Measurements from ENCODE around the gene ABCA5.
A peak's percentile ranks its signal among the peaks of the same experiment; 100 is the strongest.

Gene ABCA5

GRCh38 chr17:69267219-69267618 is 59.7 kb downstream of the ABCA5 start:
- peaks cover 4% of the 10 kb centered on the region for H3K4me1 Mint-ChIP-seq (ENCODE audit: low read depth)
- H3K27me3 Mint-ChIP-seq = no peaks in the 10 kb centered on the region
- no peak overlapping the region for H3K4me3 Mint-ChIP-seq
- peaks cover 45% of the 10 kb centered on the region for H3K36me3 Mint-ChIP-seq (ENCODE audit: low read depth)
- H3K9me3 Mint-ChIP-seq = no peaks in the 10 kb centered on the region
- no peak for DNase-seq
- H3K27ac Mint-ChIP-seq = no peak overlapping the region

- Mint-ChIP-seq H3K27ac (no peak overlapping the region), H3K27me3 (no peaks in the 10 kb centered on the region), H3K4me1 (ENCODE audit: low read depth) (peaks cover 4% of the 10 kb centered on the region), H3K4me3 (no peak overlapping the region), H3K9me3 (no peaks in the 10 kb centered on the region), H3K36me3 (ENCODE audit: low read depth) (peaks cover 42% of the 10 kb centered on the region)
- no peak for DNase-seq
Observed at GRCh38 chr17:69265873-69266272, 61.1 kb downstream of the ABCA5 start.

GRCh38 chr17:69254187-69254586 is 72.7 kb downstream of the ABCA5 start:
- Mint-ChIP-seq H3K9me3 (no peaks in the 10 kb centered on the region), H3K27ac (no peak overlapping the region)

GRCh38 chr17:69250641-69251040 is 76.3 kb downstream of the ABCA5 start:
- H3K36me3 Mint-ChIP-seq (ENCODE audit: low read depth) = peaks cover 46% of the 10 kb centered on the region
- H3K9me3 Mint-ChIP-seq = no peaks in the 10 kb centered on the region
- DNase-seq = no peak
- no peak overlapping the region for H3K4me3 Mint-ChIP-seq
- no peaks in the 10 kb centered on the region for H3K27me3 Mint-ChIP-seq
- no peaks in the 10 kb centered on the region for H3K4me1 Mint-ChIP-seq (ENCODE audit: low read depth)
- no peak overlapping the region for H3K27ac Mint-ChIP-seq

More at GRCh38 chr17:69254187-69254586, 72.7 kb downstream of the ABCA5 start:
- no peaks in the 10 kb centered on the region for H3K4me1 Mint-ChIP-seq (ENCODE audit: low read depth)
- no peaks in the 10 kb centered on the region for H3K27me3 Mint-ChIP-seq
- H3K36me3 Mint-ChIP-seq (ENCODE audit: low read depth) = peaks cover 48% of the 10 kb centered on the region
- DNase-seq = no peak
- no peak overlapping the region for H3K4me3 Mint-ChIP-seq

GRCh38 chr17:69246726-69247375 is 80.1 kb downstream of the ABCA5 start:
- no peak for DNase-seq
- no peaks in the 10 kb centered on the region for H3K9me3 Mint-ChIP-seq
- no peak overlapping the region for H3K4me3 Mint-ChIP-seq
- no peaks in the 10 kb centered on the region for H3K27me3 Mint-ChIP-seq
- no peak overlapping the region for H3K27ac Mint-ChIP-seq
- no peaks in the 10 kb centered on the region for H3K4me1 Mint-ChIP-seq (ENCODE audit: low read depth)
- H3K36me3 Mint-ChIP-seq (ENCODE audit: low read depth) = peaks cover 31% of the 10 kb centered on the region

GRCh38 chr17:69246202-69246601 is 80.7 kb downstream of the ABCA5 start:
- no peaks in the 10 kb centered on the region for H3K27me3 Mint-ChIP-seq
- DNase-seq = no peak
- no peak overlapping the region for H3K4me3 Mint-ChIP-seq
- H3K36me3 Mint-ChIP-seq (ENCODE audit: low read depth) = peaks cover 29% of the 10 kb centered on the region
- H3K9me3 Mint-ChIP-seq = no peaks in the 10 kb centered on the region
- H3K4me1 Mint-ChIP-seq (ENCODE audit: low read depth) = no peaks in the 10 kb centered on the region
- no peak overlapping the region for H3K27ac Mint-ChIP-seq

GRCh38 chr17:69245617-69246016 is 81.3 kb downstream of the ABCA5 start:
- Mint-ChIP-seq H3K27ac (no peak overlapping the region), H3K4me3 (no peak overlapping the region), H3K9me3 (no peaks in the 10 kb centered on the region), H3K4me1 (ENCODE audit: low read depth) (no peaks in the 10 kb centered on the region), H3K36me3 (ENCODE audit: low read depth) (peaks cover 31% of the 10 kb centered on the region), H3K27me3 (no peaks in the 10 kb centered on the region)
- DNase-seq = no peak

GRCh38 chr17:69239611-69240600 is 87.0 kb downstream of the ABCA5 start:
- H3K36me3 Mint-ChIP-seq (ENCODE audit: low read depth) = peaks cover 30% of the 10 kb centered on the region
- no peaks in the 10 kb centered on the region for H3K4me1 Mint-ChIP-seq (ENCODE audit: low read depth)
- H3K9me3 Mint-ChIP-seq = no peaks in the 10 kb centered on the region
- no peak overlapping the region for H3K27ac Mint-ChIP-seq
- H3K4me3 Mint-ChIP-seq = no peak overlapping the region
- H3K27me3 Mint-ChIP-seq = no peaks in the 10 kb centered on the region
- DNase-seq = no peak

GRCh38 chr17:69236946-69237345 is 90.0 kb downstream of the ABCA5 start:
- Mint-ChIP-seq H3K36me3 (ENCODE audit: low read depth) (peaks cover 21% of the 10 kb centered on the region), H3K4me1 (ENCODE audit: low read depth) (no peaks in the 10 kb centered on the region), H3K4me3 (no peak overlapping the region), H3K27ac (no peak overlapping the region), H3K9me3 (peaks cover 11% of the 10 kb centered on the region), H3K27me3 (no peaks in the 10 kb centered on the region)
- DNase-seq = no peak

GRCh38 chr17:69236464-69236863 is 90.5 kb downstream of the ABCA5 start:
- Mint-ChIP-seq H3K4me1 (ENCODE audit: low read depth) (no peaks in the 10 kb centered on the region), H3K4me3 (no peak overlapping the region), H3K36me3 (ENCODE audit: low read depth) (peaks cover 21% of the 10 kb centered on the region), H3K9me3 (peaks cover 13% of the 10 kb centered on the region), H3K27ac (no peak overlapping the region), H3K27me3 (no peaks in the 10 kb centered on the region)
- DNase-seq = no peak

- no peaks in the 10 kb centered on the region for H3K27me3 Mint-ChIP-seq
- H3K27ac Mint-ChIP-seq = no peak overlapping the region
- H3K4me3 Mint-ChIP-seq = no peak overlapping the region
- peak; percentile 46 for DNase-seq
- no peaks in the 10 kb centered on the region for H3K4me1 Mint-ChIP-seq (ENCODE audit: low read depth)
- H3K36me3 Mint-ChIP-seq (ENCODE audit: low read depth) = peaks cover 14% of the 10 kb centered on the region
- peaks cover 21% of the 10 kb centered on the region for H3K9me3 Mint-ChIP-seq
Observed at GRCh38 chr17:69235338-69236058, 91.4 kb downstream of the ABCA5 start.

GRCh38 chr17:69232650-69233049 is 94.3 kb downstream of the ABCA5 start:
- no peak overlapping the region for H3K4me3 Mint-ChIP-seq
- peaks cover 6% of the 10 kb centered on the region for H3K36me3 Mint-ChIP-seq (ENCODE audit: low read depth)
- H3K9me3 Mint-ChIP-seq = peaks cover 21% of the 10 kb centered on the region
- DNase-seq = no peak
- no peaks in the 10 kb centered on the region for H3K27me3 Mint-ChIP-seq
- H3K27ac Mint-ChIP-seq = no peak overlapping the region
- peaks cover under 1% of the 10 kb centered on the region for H3K4me1 Mint-ChIP-seq (ENCODE audit: low read depth)

- Mint-ChIP-seq H3K27ac (no peak overlapping the region), H3K36me3 (ENCODE audit: low read depth) (peaks cover 6% of the 10 kb centered on the region), H3K9me3 (peaks cover 21% of the 10 kb centered on the region), H3K4me3 (no peak overlapping the region), H3K4me1 (ENCODE audit: low read depth) (peaks cover 2% of the 10 kb centered on the region), H3K27me3 (no peaks in the 10 kb centered on the region)
- DNase-seq = no peak
Observed at GRCh38 chr17:69231521-69231920, 95.4 kb downstream of the ABCA5 start.

GRCh38 chr17:69230939-69231338 is 96.0 kb downstream of the ABCA5 start:
- Mint-ChIP-seq H3K27ac (no peak overlapping the region), H3K4me1 (ENCODE audit: low read depth) (peaks cover 2% of the 10 kb centered on the region), H3K9me3 (peaks cover 21% of the 10 kb centered on the region), H3K36me3 (ENCODE audit: low read depth) (peaks cover 6% of the 10 kb centered on the region), H3K27me3 (no peaks in the 10 kb centered on the region), H3K4me3 (no peak overlapping the region)
- DNase-seq = no peak
